Thoracic aorta (tissue), 2 donors: Measurements from ENCODE around the gene OPRL1. TPM values are rescaled to one million over a fixed set of nuclear protein-coding genes. Genes with fewer than 3 reads are reported as not detected.

ENCODE experiments used
- total RNA-seq, 2 donors: library from RNA; depleted of rRNA; stranded (reverse); fragments of >200 nt; gene quantifications; one replicate each; pipeline versions ENCODE4 v1.1.0 to v1.2.3, GENCODE V29; 2016

OPRL1 gene
- total RNA-seq, 2 donors from 2014 or later = 1.1 to 3.2 TPM

Other genes with a start within 250 kb of the OPRL1 start
- gene ZBTB46, start 248.8 kb upstream of the OPRL1 start, total RNA-seq = 1 to 10 TPM; 9.3 to 9.9 TPM
- not detected for gene ABHD16B, start 218.6 kb upstream of the OPRL1 start, total RNA-seq
- 100 to 1,000 TPM; 106 to 159 TPM for gene TPD52L2, start 214.8 kb upstream of the OPRL1 start, total RNA-seq
- 10 to 100 TPM; 48.5 to 61.2 TPM for gene DNAJC5, start 185.0 kb upstream of the OPRL1 start, total RNA-seq
- 10 to 100 TPM; 27.3 to 40.5 TPM for gene UCKL1, start 123.7 kb upstream of the OPRL1 start, total RNA-seq
- gene ZNF512B, start 110.2 kb upstream of the OPRL1 start, total RNA-seq = 10 to 100 TPM; 10.2 to 13.8 TPM
- gene SAMD10, start 100.4 kb upstream of the OPRL1 start, total RNA-seq = 1 to 10 TPM in 1 of 2 donors, under 1 TPM in 1; 0.78 to 3.0 TPM
- 10 to 100 TPM; 51.9 to 52.9 TPM for gene PRPF6, start 99.0 kb upstream of the OPRL1 start, total RNA-seq
- 1 to 10 TPM in 1 of 2 donors, under 1 TPM in 1; 0.81 to 3.2 TPM for gene C20orf204, start 43.9 kb upstream of the OPRL1 start, total RNA-seq
- 10 to 100 TPM in 1 of 2 donors, 1 to 10 TPM in 1; 4.2 to 15.3 TPM for gene SOX18, start 30.4 kb upstream of the OPRL1 start, total RNA-seq
- 10 to 100 TPM; 30.1 to 48.6 TPM for gene TCEA2, start 16.9 kb upstream of the OPRL1 start, total RNA-seq
- gene RGS19, start 564 bp upstream of the OPRL1 start, total RNA-seq = 10 to 100 TPM; 20.6 to 41.2 TPM
- gene LKAAEAR1, start 4.3 kb downstream of the OPRL1 start, total RNA-seq = not detected
- not detected for gene NPBWR2, start 27.5 kb downstream of the OPRL1 start, total RNA-seq
- gene MYT1, start 84.4 kb downstream of the OPRL1 start, total RNA-seq = not detected
- 100 to 1,000 TPM in 1 of 2 donors, 10 to 100 TPM in 1; 55.9 to 113 TPM for gene PCMTD2, start 175.7 kb downstream of the OPRL1 start, total RNA-seq